Breast epithelium (tissue), 3 donors: ENCODE data around the gene APBA1.

Source experiments
- CTCF ChIP-seq, 3 donors: fragments of 450-650 bp; IDR thresholded peaks; one replicate each; pipeline ENCODE4 v1.5.1; 2016 to 2017; ENCODE audit warnings: antibody characterized with exemption in 3 of 3, mild to moderate bottlenecking in 3 of 3, moderate library complexity in 3 of 3
- POLR2AphosphoS5 ChIP-seq, 3 donors: sonication (generic); formaldehyde crosslinking; IDR thresholded peaks; one replicate each; pipeline ENCODE4 v1.6.1; 2017; ENCODE audit warnings: antibody characterized with exemption in 3 of 3

GRCh38 chr9:69584759-69585158, 87.4 kb downstream of the APBA1 start:
- TF ChIP-seq CTCF (IDR thresholded peaks at IDR 0.05) (no peak), POLR2AphosphoS5 (IDR thresholded peaks at IDR 0.05) (no peak)
